NOMO-1 (cell line): ENCODE results near the gene ANTXR1.

Experiments
- DNase-seq, 2 experiments: peaks; one replicate each; lab custom pipeline; 2025; ENCODE audit not compliant: unreplicated experiment in 2 of 2; lab: John Stamatoyannopoulos, UW

Gene ANTXR1

GRCh38 chr2:69067026-69067630 is 54.1 kb downstream of the ANTXR1 start:
- no peak for DNase-seq

DNA sequence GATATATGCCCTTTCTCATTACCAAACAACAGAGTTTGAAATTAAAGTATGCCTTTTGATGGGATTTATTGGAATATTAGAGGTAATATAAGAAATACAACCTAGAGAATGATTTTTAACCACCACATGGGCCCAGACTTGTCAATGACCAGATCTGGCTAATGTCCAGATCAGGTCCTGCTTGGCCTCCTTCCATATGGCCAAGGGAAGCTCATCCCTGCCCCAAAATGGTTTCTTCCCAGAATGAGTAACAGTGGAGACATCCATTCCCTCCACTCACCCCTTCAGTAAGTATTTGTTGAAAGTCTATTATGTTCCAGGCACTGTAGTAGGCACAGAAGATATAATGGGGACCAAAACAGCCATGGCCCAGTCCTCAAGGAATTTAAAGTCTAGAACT is 54.9 kb downstream of the ANTXR1 start:
- DNase-seq: no peak

- no peak for DNase-seq
These were observed 58.0 kb downstream of the ANTXR1 start for GRCh38 chr2:69070969-69071368.

DNA sequence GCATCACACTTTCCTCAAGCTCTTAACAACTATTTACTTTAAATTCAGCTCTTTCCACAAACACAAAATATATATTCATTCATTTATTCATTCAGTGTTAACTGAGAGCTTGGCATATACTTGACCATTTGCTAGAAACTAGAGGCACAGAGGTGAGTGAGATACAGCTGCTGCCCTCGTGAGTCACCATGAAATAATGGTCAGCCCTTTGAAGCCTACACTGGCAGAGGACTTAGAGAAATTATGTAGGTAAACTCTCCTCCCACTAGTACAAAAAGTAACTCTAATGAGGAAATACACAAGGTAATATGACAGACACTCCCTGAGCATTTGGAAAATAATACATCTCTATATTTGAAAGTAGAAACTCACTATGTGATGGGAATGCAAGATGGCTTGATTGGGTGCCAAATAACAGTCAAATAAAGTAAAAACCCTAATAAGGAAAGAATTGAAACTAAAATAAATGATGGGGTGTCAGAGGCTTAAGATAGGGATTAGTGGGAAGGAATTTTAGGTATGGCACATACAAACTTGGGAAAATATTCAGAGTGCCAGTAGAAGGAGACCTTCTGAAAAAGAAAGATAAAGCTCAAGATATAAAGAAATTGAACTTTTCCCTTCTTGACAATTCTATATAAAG is 61.1 kb downstream of the ANTXR1 start:
- no peak for DNase-seq

- no peak for DNase-seq
These were observed 61.9 kb downstream of the ANTXR1 start for GRCh38 chr2:69074918-69075317.

- DNase-seq: no peak
These were observed 62.5 kb downstream of the ANTXR1 start for GRCh38 chr2:69075486-69075885.

DNA sequence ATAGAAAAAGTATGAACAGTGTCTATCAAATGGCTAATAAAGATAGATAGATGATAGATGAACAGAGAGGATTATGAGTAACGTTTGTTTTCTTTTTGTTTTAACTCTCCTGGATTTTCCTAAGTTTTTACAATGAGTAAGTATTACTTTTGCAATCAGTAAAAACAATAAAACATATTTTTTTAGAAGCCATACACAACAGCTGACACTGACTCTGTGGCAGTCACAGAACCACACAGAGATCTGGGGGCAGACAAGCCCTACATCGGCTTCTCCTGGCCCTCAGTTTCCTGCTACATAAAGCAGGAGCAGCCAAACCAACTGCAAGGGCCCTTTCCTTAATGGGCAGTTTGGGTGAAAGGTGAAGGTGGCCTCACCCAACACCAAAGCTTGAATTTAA is 63.6 kb downstream of the ANTXR1 start:
- DNase-seq: no peak

- no peak for DNase-seq
These were observed 64.4 kb downstream of the ANTXR1 start for GRCh38 chr2:69077252-69077950.

DNA sequence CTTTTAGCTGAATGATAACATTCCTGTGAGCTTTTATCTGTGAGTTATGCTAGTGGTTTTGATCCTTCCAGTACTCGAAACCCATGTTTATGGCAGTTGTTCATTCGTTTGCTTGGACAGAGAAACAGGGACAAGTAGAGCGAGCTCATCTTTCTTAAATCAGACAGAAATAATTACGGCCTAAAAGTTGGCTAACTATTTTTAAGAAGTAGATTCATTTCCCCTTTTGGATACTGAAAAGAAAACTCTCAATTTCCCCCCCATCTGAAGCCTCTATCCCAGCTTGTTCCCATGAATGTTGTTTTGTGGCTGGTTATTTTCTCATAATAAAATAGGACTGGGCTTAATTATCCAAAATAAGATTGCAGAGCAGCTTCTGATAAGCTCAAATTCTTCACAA is 67.1 kb downstream of the ANTXR1 start:
- DNase-seq: peak; percentile 40 to 82

DNA sequence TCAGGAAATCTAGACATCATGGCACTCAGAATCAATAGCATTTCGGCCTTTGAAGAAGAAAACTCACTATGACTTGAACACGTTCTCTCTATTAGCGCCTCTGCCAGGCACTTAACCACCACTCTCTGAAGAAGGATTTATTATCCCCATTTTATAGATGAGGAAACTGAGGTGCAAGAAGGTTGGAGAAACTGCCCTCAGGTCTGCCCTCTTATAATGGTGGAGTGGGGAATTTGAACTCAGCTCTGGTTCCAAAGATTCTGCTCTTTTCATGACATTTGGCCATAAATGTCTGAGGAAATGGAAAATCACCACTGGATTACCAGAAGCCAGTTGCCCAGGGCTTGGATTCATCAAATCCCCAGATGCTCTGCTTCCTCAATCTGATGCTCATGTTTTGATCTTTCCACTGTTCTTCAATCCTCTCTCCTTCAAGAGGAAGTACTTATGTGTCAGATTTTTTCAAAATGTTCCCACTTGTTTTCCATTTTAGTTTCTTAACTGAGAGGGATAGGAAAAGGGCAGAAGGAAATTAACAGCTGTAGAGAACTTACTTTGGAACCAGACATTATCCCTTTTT is 68.1 kb downstream of the ANTXR1 start:
- peak in 1 of 2 experiments; percentile 8 for DNase-seq

- no peak for DNase-seq
These were observed 68.8 kb downstream of the ANTXR1 start for GRCh38 chr2:69081757-69082156.

GRCh38 chr2:69082430-69082997 is 69.5 kb downstream of the ANTXR1 start:
- peak in 1 of 2 experiments; percentile 36 for DNase-seq

GRCh38 chr2:69083235-69083748 is 70.3 kb downstream of the ANTXR1 start:
- no peak for DNase-seq

DNA sequence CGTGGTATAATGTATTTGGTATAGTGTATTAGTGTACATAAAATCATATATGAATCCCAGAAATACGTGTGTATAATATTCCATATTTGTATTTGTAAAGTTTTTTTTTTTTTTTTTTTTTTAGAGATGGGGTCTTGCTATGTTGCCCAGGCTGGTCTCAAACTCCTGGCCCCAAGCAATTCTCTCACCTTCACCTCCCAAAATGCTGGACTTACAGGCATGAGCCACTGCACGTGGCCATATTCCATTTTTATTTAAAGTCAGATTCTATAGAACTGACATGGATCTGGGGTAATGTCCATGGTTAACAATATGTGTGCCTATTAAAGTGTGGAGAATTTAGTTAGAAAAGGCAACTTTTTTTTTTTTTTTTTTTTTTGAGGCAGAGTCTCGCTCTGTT is 71.5 kb downstream of the ANTXR1 start:
- DNase-seq: no peak

GRCh38 chr2:69086466-69086865 is 73.5 kb downstream of the ANTXR1 start:
- DNase-seq: no peak

GRCh38 chr2:69087211-69087911 is 74.4 kb downstream of the ANTXR1 start:
- DNase-seq: no peak

- DNase-seq: no peak
These were observed 74.9 kb downstream of the ANTXR1 start for GRCh38 chr2:69087912-69088240.

DNA sequence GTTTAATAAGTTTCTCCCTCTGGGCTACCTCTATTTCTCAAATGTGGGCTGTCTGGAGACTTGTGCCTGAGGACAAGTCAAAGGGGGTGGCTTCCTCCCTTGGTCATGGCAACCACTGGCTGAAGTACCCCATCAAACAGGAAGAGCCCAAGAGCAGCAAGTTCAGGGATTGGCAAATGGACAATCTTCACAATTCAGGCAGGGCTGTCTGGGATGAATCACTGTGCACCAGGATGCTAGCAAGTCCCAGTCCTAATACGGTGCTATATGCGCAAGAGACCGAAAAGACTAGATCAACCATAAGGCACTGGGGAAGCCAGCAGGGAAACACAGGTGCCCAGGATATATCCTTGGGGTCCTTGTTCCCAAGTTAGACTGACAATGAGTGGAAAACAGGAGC is 75.5 kb downstream of the ANTXR1 start:
- DNase-seq: no peak

- DNase-seq: no peak
These were observed 76.3 kb downstream of the ANTXR1 start for GRCh38 chr2:69089266-69089665.

- peak in 1 of 2 experiments; percentile 13 for DNase-seq
These were observed 77.0 kb downstream of the ANTXR1 start for GRCh38 chr2:69089998-69090397.

GRCh38 chr2:69090820-69091219 is 77.8 kb downstream of the ANTXR1 start:
- DNase-seq: peak; percentile 16 to 22
